Measurements from ENCODE around the gene SAMD4A.

DNA sequence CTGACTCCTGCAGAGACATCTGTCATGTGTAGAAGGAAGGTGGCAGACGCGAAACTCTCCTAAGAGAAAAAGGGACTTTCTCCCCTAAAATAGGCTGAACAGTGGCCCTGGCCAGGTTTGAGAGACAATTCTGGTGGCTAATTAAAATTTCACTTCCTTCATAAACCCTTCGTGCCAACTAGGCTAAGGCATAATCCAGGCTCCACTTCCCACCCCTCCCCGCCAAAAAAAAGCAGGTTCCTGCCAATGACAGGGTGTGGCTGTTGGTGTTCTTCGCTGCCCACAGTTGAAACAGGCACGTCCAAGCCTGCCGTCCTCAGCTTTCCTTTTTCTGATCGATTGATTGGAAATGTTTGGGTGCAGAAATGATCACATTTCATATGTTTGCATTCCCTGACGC is 191.1 kb downstream of the SAMD4A start:
- no peak for TF ChIP-seq POLR2A (IDR thresholded peaks at IDR 0.05)
- TF ChIP-seq CTCF (IDR thresholded peaks at IDR 0.05): no peak
